Smooth muscle cell (in vitro differentiated cells): ENCODE data around the gene MRPS10. TPM values are rescaled to one million over a fixed set of nuclear protein-coding genes. Genes with fewer than 3 reads are reported as not detected.
A peak's percentile ranks its signal among the peaks of the same experiment; 100 is the strongest.

Source experiments
- DNase-seq: peaks from one replicate; lab custom pipeline; 2025; ENCODE audit not compliant: unreplicated experiment; lab: John Stamatoyannopoulos, UW
- H2AFZ ChIP-seq: fragments of 200-600 bp; sonication (generic); 2 replicates; pipeline ENCODE4 v1.6.0; 2016; ENCODE audit warnings: antibody characterized with exemption, low read depth, mild to moderate bottlenecking
- H3F3A ChIP-seq: fragments of 200-600 bp; sonication (generic); 2 replicates; pipeline ENCODE4 v1.6.0; 2017; ENCODE audit warnings: antibody characterized with exemption, low read depth
- H3K27ac ChIP-seq: fragments of 200-600 bp; sonication (generic); 2 replicates; pipeline ENCODE4 v1.5.1; 2016; ENCODE audit warnings: low read depth, mild to moderate bottlenecking
- H3K27me3 ChIP-seq: fragments of 200-600 bp; sonication (generic); 2 replicates; pipeline ENCODE4 v1.6.1; 2016; ENCODE audit warnings: low read depth, mild to moderate bottlenecking
- H3K36me3 ChIP-seq: fragments of 200-600 bp; sonication (generic); 2 replicates; pipeline ENCODE4 v1.5.1; 2016; ENCODE audit warnings: low read depth
- H3K4me1 ChIP-seq: fragments of 200-600 bp; sonication (generic); 2 replicates; pipeline ENCODE4 v1.5.1; 2016; ENCODE audit warnings: low read depth
- H3K4me2 ChIP-seq: fragments of 200-600 bp; sonication (generic); 2 replicates; pipeline ENCODE4 v1.6.0; 2016; ENCODE audit warnings: mild to moderate bottlenecking
- H3K4me3 ChIP-seq: fragments of 200-600 bp; sonication (generic); 2 replicates; pipeline ENCODE4 v1.5.1; 2016; ENCODE audit warnings: mild to moderate bottlenecking
- H3K79me2 ChIP-seq: fragments of 200-600 bp; sonication (generic); 2 replicates; pipeline ENCODE4 v1.6.0; 2016; ENCODE audit warnings: low read depth, mild to moderate bottlenecking
- H3K9ac ChIP-seq: fragments of 200-600 bp; sonication (generic); 2 replicates; pipeline ENCODE4 v1.6.0; 2016; ENCODE audit warnings: low read depth
- H3K9me3 ChIP-seq: fragments of 200-600 bp; sonication (generic); replicated peaks from 2 replicates; pipeline ENCODE4 v1.5.1; 2016; ENCODE audit warnings: low read depth
- H4K20me1 ChIP-seq: fragments of 200-600 bp; sonication (generic); 2 replicates; pipeline ENCODE4 v1.6.0; 2016; ENCODE audit warnings: low read depth
- WGBS: methylation state at CpG from one replicate; pipeline ENCODE4 v1.1.7; 2016; ENCODE audit warnings: low lambda C conversion rate; 5-methylcytosine and 5-hydroxymethylcytosine counted together
- polyA plus RNA-seq: library from polyadenylated mRNA; unstranded; fragments of >200 nt; fragmentation: Nextera tagmentation; extraction: Ambion mirVana; gene quantifications from 2 replicates; pipeline ENCODE4 v1.2.1, GENCODE V29; 2016
- total RNA-seq: library from RNA; depleted of rRNA; stranded (reverse); fragments of >200 nt; gene quantifications from 2 replicates; pipeline ENCODE4 v1.2.3, GENCODE V29; 2014
- TF ChIP-seq, protein P1 (sequence below): fragments of 200-600 bp; sonication (generic); IDR thresholded peaks from 2 replicates; pipeline ENCODE4 v1.5.1; 2017; ENCODE audit warnings: borderline replicate concordance, mild to moderate bottlenecking, antibody characterized with exemption; ENCODE audit not compliant: insufficient read depth, poor library complexity, severe bottlenecking

The MRPS10 gene
- total and polyA plus RNA-seq, 2 experiments from 2014 or later, result 41.1 to 47.8 TPM

DNA sequence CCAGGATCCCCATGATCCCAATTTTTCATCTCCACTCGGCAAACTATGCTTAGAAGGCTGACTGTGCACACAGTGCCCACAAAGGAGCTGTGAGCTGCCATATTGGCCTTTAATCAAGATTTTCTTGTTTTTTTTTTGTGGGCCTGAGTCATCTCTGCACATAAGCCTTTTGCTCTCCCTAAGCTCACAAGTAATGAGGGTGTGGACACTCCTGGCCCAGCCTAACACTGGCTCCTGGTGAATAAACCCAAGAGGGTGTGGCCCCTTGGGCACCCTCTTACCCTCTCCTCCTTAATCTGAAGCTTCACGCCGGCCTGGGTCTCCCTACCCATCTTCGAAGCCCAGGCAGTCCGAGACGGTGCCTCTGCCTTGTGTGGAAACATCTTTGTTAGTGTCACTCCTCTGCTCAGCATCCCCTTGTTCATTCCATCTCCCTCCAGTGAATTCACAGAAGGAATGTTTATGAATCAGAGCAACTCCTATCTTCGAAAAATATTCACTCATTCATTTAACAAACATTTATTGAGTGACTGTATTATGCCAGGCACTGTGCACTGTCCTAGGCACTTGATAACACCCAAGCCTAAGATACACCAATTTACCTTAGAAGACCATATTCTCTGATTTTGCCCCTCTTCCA, 22.2 kb upstream of the MRPS10 start:
- Histone ChIP-seq H3F3A (no peaks in the 10 kb centered on the region), H3K36me3 (no peaks in the 10 kb centered on the region), H3K9me3 (no peaks in the 10 kb centered on the region), H3K4me3 (no peak overlapping the region), H2AFZ (no peak overlapping the region), H3K9ac (no peak overlapping the region), H3K27me3 (no peaks in the 10 kb centered on the region), H3K4me1 (no peaks in the 10 kb centered on the region), H3K4me2 (no peak overlapping the region), H3K27ac (peak overlapping the region; percentile 39), H4K20me1 (no peaks in the 10 kb centered on the region), H3K79me2 (no peaks in the 10 kb centered on the region)
- DNase-seq, result no peak
- TF ChIP-seq, protein P1, sequence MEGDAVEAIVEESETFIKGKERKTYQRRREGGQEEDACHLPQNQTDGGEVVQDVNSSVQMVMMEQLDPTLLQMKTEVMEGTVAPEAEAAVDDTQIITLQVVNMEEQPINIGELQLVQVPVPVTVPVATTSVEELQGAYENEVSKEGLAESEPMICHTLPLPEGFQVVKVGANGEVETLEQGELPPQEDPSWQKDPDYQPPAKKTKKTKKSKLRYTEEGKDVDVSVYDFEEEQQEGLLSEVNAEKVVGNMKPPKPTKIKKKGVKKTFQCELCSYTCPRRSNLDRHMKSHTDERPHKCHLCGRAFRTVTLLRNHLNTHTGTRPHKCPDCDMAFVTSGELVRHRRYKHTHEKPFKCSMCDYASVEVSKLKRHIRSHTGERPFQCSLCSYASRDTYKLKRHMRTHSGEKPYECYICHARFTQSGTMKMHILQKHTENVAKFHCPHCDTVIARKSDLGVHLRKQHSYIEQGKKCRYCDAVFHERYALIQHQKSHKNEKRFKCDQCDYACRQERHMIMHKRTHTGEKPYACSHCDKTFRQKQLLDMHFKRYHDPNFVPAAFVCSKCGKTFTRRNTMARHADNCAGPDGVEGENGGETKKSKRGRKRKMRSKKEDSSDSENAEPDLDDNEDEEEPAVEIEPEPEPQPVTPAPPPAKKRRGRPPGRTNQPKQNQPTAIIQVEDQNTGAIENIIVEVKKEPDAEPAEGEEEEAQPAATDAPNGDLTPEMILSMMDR, result no peak
- 89% methylated on average over 7 of the region's 7 CpGs for WGBS

DNA sequence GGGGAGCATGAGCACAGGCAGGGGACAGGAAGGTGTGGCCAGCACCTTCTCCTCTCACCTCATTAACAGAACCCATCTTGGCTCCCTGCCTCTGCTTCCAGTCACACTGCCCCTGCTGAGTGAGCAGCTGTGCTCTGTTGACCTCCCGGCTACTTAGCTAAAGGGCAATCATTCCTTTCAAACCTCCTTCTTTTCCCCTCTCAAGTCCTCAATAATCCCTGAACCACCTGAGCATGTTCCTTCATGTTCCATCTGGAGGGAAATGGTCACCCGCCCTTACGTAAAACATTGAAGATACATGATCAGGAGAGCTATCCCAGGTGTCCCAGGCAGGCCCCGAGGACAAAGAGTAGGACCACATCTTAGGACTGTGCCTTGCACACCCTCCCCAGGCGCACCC, 21.7 kb upstream of the MRPS10 start:
- TF ChIP-seq, protein P1, result no peak
- Histone ChIP-seq H3K27ac (peak overlapping the region; percentile 39), H3K9me3 (no peaks in the 10 kb centered on the region), H3K27me3 (no peaks in the 10 kb centered on the region), H3K4me1 (no peaks in the 10 kb centered on the region), H3K36me3 (no peaks in the 10 kb centered on the region), H3K4me3 (no peak overlapping the region), H3K4me2 (no peak overlapping the region), H2AFZ (no peak overlapping the region), H3K79me2 (no peaks in the 10 kb centered on the region), H3F3A (no peaks in the 10 kb centered on the region), H4K20me1 (no peaks in the 10 kb centered on the region), H3K9ac (no peak overlapping the region)
- no peak for DNase-seq
- WGBS, result 91% methylated on average over 5 of the region's 5 CpGs

DNA sequence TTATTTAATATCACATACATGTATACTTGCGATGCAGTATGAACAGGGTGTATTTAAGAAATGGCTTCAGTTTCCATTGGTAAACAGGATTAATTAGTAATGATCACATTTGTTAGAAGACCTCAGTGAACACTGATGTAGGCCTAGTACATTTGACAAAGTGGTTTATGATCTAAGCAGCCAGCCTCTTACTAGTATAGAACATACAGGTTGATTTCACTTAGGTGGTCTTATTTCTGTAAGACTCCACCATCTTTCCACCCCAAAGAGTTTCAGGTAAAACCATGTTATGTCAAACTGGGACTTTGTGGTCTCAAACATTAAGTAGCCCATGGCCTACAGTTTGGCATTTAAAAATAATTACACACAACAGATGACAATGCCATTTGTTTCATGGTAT, 20.2 kb upstream of the MRPS10 start:
- DNase-seq, result no peak

More for the DNA sequence above, 20.2 kb upstream of the MRPS10 start:
- Histone ChIP-seq H3K4me2 (no peak overlapping the region), H3K4me3 (no peak overlapping the region), H4K20me1 (no peaks in the 10 kb centered on the region), H2AFZ (no peak overlapping the region), H3K27me3 (no peaks in the 10 kb centered on the region), H3K36me3 (no peaks in the 10 kb centered on the region), H3K27ac (no peak overlapping the region), H3K4me1 (no peaks in the 10 kb centered on the region), H3K79me2 (no peaks in the 10 kb centered on the region), H3K9me3 (no peaks in the 10 kb centered on the region), H3K9ac (no peak overlapping the region), H3F3A (no peaks in the 10 kb centered on the region)
- TF ChIP-seq, protein P1, result no peak
- WGBS, result 100% methylated on average over 1 of the region's 1 CpG
